Keratinocyte (primary cell): ENCODE measurements around the gene HDAC1. TPM values are rescaled to one million over a fixed set of nuclear protein-coding genes. Genes with fewer than 3 reads are reported as not detected.

Experiments used
- DNase-seq: peaks from one replicate; pipeline ENCODE4 v3.0.0-alpha.2; 2011; ENCODE audit warnings: low read depth, missing footprints, low spot score
- FAIRE-seq: peaks from 2 replicates; lab custom pipeline; 2011; peaks lifted over from hg19 to GRCh38; lab: Jason Lieb, UNC
- H2AFZ ChIP-seq: 2 replicates; pipeline ENCODE4 v1.6.0; 2012; ENCODE audit warnings: low read length, control low read depth, inconsistent platforms; ENCODE audit not compliant: control insufficient read depth
- H3K27ac ChIP-seq: 2 replicates; pipeline ENCODE4 v1.5.1; 2011; ENCODE audit warnings: low read length; ENCODE audit not compliant: control insufficient read depth, insufficient read depth
- H3K27me3 ChIP-seq: 3 replicates; pipeline ENCODE4 v1.6.0; 2011; ENCODE audit warnings: low read length; ENCODE audit not compliant: control insufficient read depth, insufficient read depth; ENCODE audit errors: extremely low read depth
- H3K36me3 ChIP-seq, 2 experiments: 2 replicates in 1 of 2; 3 replicates in 1 of 2; pipeline ENCODE4 v1.5.1; 2011; ENCODE audit warnings: low read length in 2 of 2, mild to moderate bottlenecking in 1 of 2; ENCODE audit not compliant: control insufficient read depth in 2 of 2, insufficient read depth in 2 of 2; ENCODE audit errors: extremely low read depth in 1 of 2
- H3K4me1 ChIP-seq: 3 replicates; pipeline ENCODE4 v1.5.1; 2011; ENCODE audit warnings: low read length; ENCODE audit not compliant: control insufficient read depth, insufficient read depth; ENCODE audit errors: extremely low read depth
- H3K4me2 ChIP-seq: 3 replicates; pipeline ENCODE4 v1.6.0; 2011; ENCODE audit warnings: low read depth, low read length; ENCODE audit not compliant: control insufficient read depth, insufficient read depth; ENCODE audit errors: extremely low read depth
- H3K4me3 ChIP-seq, 3 experiments: fragments of 200-600 bp in 1 of 3; sonication (generic) in 1 of 3; 2 replicates in 2 of 3; 3 replicates in 1 of 3; pipeline ENCODE4 v1.5.1; 2011 to 2016; ENCODE audit warnings: low read length in 3 of 3, mild to moderate bottlenecking in 3 of 3, control low read depth in 2 of 3, inconsistent platforms in 1 of 3, low read depth in 1 of 3, mixed read lengths in 1 of 3, mixed run types in 1 of 3, moderate library complexity in 1 of 3; ENCODE audit not compliant: control insufficient read depth in 2 of 3, insufficient read depth in 2 of 3; ENCODE audit errors: extremely low read depth in 1 of 3
- H3K79me2 ChIP-seq: 2 replicates; pipeline ENCODE4 v1.6.0; 2012; ENCODE audit warnings: low read length; ENCODE audit not compliant: control insufficient read depth, insufficient read depth
- H3K9ac ChIP-seq: 3 replicates; pipeline ENCODE4 v1.6.0; 2011; ENCODE audit warnings: low read length; ENCODE audit not compliant: control insufficient read depth, insufficient read depth; ENCODE audit errors: extremely low read depth
- H3K9me1 ChIP-seq: 3 replicates; pipeline ENCODE4 v1.6.0; 2011; ENCODE audit warnings: low read length; ENCODE audit not compliant: control insufficient read depth, insufficient read depth; ENCODE audit errors: extremely low read depth
- H3K9me3 ChIP-seq: 2 replicates; pipeline ENCODE4 v1.5.1; 2012; ENCODE audit warnings: low read depth, low read length; ENCODE audit not compliant: control insufficient read depth
- H4K20me1 ChIP-seq: 3 replicates; pipeline ENCODE4 v1.6.0; 2011; ENCODE audit warnings: low read length; ENCODE audit not compliant: control insufficient read depth, insufficient read depth; ENCODE audit errors: extremely low read depth
- CTCF ChIP-seq, 3 experiments: IDR thresholded peaks in 1 of 3; conservative IDR thresholded peaks in 1 of 3; optimal IDR thresholded peaks in 1 of 3; 2 replicates in 2 of 3; 3 replicates in 1 of 3; pipeline versions ENCODE3 to v1.5.1; 2011; ENCODE audit warnings: low read length in 3 of 3, mild to moderate bottlenecking in 3 of 3, moderate library complexity in 2 of 3, control low read depth in 1 of 3, inconsistent platforms in 1 of 3; ENCODE audit not compliant: insufficient read depth in 2 of 3; ENCODE audit errors: extremely low read depth in 1 of 3
- EZH2 ChIP-seq: IDR thresholded peaks from one replicate; pipeline ENCODE4 v1.6.1; 2012; ENCODE audit warnings: inconsistent platforms, mild to moderate bottlenecking, low read length, moderate library complexity
- dilution Hi-C: fragments of 300-500 bp; cut with MboI; formaldehyde crosslinking; loops from one replicate; pipeline ENCODE4 v1.7.0; 2020; ENCODE audit warnings: low sequenced_read_pairs; ENCODE audit not compliant: extremely low pct_ligation_motif_present
- polyA plus RNA-seq, 5 experiments: library from polyadenylated mRNA; depleted of rRNA in 3 of 5; stranded (reverse) in 3 of 5; stranded (forward) in 1 of 5; unstranded in 1 of 5; fragments of >200 nt; gene quantifications; 1 replicate in 1 of 5; 2 replicates in 3 of 5; 3 replicates in 1 of 5; pipeline versions ENCODE4 v1.2.1 to v1.2.3, GENCODE V29; 2011 to 2012; ENCODE audit warnings: missing spikeins in 2 of 5, low read depth in 1 of 5, low replicate concordance in 1 of 5
- small RNA-seq, 3 experiments: library from RNA; depleted of rRNA; stranded (forward); fragments of <200 nt; gene quantifications; one replicate each; pipeline ENCODE3, GENCODE V24; 2012; ENCODE audit warnings: low read depth in 3 of 3, low replicate concordance in 1 of 3; ENCODE audit not compliant: insufficient read length in 3 of 3

The HDAC1 gene
- polyA plus RNA-seq, 1 donor (not counting 4 experiments of a cell fraction or from before 2014, with no cell fraction given) = 198 TPM

- Histone ChIP-seq H3K4me2 (no peak overlapping the region), H3K27ac (no peak overlapping the region), H2AFZ (no peak overlapping the region), H3K27me3 (no peaks in the 10 kb centered on the region), H4K20me1 (no peaks in the 10 kb centered on the region), H3K9ac (no peak overlapping the region), H3K9me1 (no peaks in the 10 kb centered on the region), H3K36me3 (peaks cover 39 to 42% of the 10 kb centered on the region in 2 experiments), H3K4me1 (no peaks in the 10 kb centered on the region), H3K4me3 (no peak overlapping the region), H3K9me3 (no peaks in the 10 kb centered on the region), H3K79me2 (no peaks in the 10 kb centered on the region)
- TF ChIP-seq EZH2 = no peak
- TF ChIP-seq CTCF (optimal IDR thresholded peaks at IDR 0.05 in 1 of 3, IDR thresholded peaks at IDR 0.05 in 1 of 3, conservative IDR thresholded peaks at IDR 0.05 in 1 of 3; ENCODE audit: extremely low read depth in 1 of 3, insufficient read depth in 2 of 3, low read length in 3 of 3) = no peak
- DNase-seq (no peak), FAIRE-seq (no peak)
- dilution Hi-C loops = no loop called here
Observed at GRCh38 chr1:32380057-32380456, 88.2 kb downstream of the HDAC1 start.

Small RNA genes within 50 kb of the gene (small RNA-seq; reads per million reads assigned to genes)
- 0 reads per million in 3 experiments for gene RF00017
- 0 reads per million in 3 experiments for gene RF00019

Other genes starting within 250 kb of the HDAC1 start
- gene TMEM39B, start 219.1 kb upstream of the HDAC1 start, polyA plus RNA-seq = 6.8 to 11.7 TPM (median 7.3 TPM) in 3 replicates
- 34.6 to 43.1 TPM (median 42.6 TPM) in 3 replicates for gene KPNA6, start 184.0 kb upstream of the HDAC1 start, polyA plus RNA-seq
- 17.1 to 35.8 TPM (median 20.0 TPM) in 3 replicates for gene TXLNA, start 112.4 kb upstream of the HDAC1 start, polyA plus RNA-seq
- gene CCDC28B, start 91.5 kb upstream of the HDAC1 start, polyA plus RNA-seq = 3.6 to 4.5 TPM (median 3.8 TPM) in 3 replicates
- 1.2 to 2.3 TPM (median 1.5 TPM) in 3 replicates for gene IQCC, start 86.4 kb upstream of the HDAC1 start, polyA plus RNA-seq
- gene DCDC2B, start 83.0 kb upstream of the HDAC1 start, polyA plus RNA-seq = not detected in 3 replicates
- 14.4 to 20.1 TPM (median 16.9 TPM) in 3 replicates for gene TMEM234, start 69.7 kb upstream of the HDAC1 start, polyA plus RNA-seq
- 319 to 655 TPM (median 388 TPM) in 3 replicates for gene EIF3I, start 69.7 kb upstream of the HDAC1 start, polyA plus RNA-seq
- 0.06 to 0.07 TPM in 2 of 3 replicates, not detected in the other for gene FAM167B, start 44.9 kb upstream of the HDAC1 start, polyA plus RNA-seq
- gene LCK, start 40.8 kb upstream of the HDAC1 start, polyA plus RNA-seq = 0.10 to 0.31 TPM (median 0.16 TPM) in 3 replicates
- 8.5 to 23.8 TPM (median 11.6 TPM) in 3 replicates for gene MARCKSL1, start 44.1 kb downstream of the HDAC1 start, polyA plus RNA-seq
- 0.50 to 2.4 TPM (median 1.1 TPM) in 3 replicates for gene FAM229A, start 70.4 kb downstream of the HDAC1 start, polyA plus RNA-seq
- gene TSSK3, start 70.5 kb downstream of the HDAC1 start, polyA plus RNA-seq = 0.05 to 0.16 TPM (median 0.14 TPM) in 3 replicates
- 37.1 to 51.8 TPM (median 38.1 TPM) in 3 replicates for gene BSDC1, start 102.4 kb downstream of the HDAC1 start, polyA plus RNA-seq
- gene ZBTB8B, start 173.0 kb downstream of the HDAC1 start, polyA plus RNA-seq = not detected in 3 replicates
- gene ZBTB8A, start 247.3 kb downstream of the HDAC1 start, polyA plus RNA-seq = 3.4 to 5.3 TPM (median 4.1 TPM) in 3 replicates